H1 (cell line): ENCODE data around the gene TMEM131L. TPM values are rescaled to one million over a fixed set of nuclear protein-coding genes. Genes with fewer than 3 reads are reported as not detected.

Experiments
- CTCF ChIA-PET: fragments of 300-600 bp; sonication (Branson Sonifier 250); formaldehyde crosslinking; loops from one replicate; lab custom pipeline; 2021; ENCODE audit not compliant: partially characterized antibody; lab: Charles Lee
- POLR2A ChIA-PET: fragments of 300-600 bp; sonication (Branson Sonifier 250); formaldehyde crosslinking; loops from one replicate; lab custom pipeline; 2021; ENCODE audit warnings: inconsistent platforms; ENCODE audit not compliant: partially characterized antibody; lab: Charles Lee
- DNase-seq, 2 experiments: peaks; one replicate each; pipeline versions ENCODE4 v3.0.0 to v3.0.0-alpha.2; 2010 to 2022; ENCODE audit warnings: low spot score in 2 of 2, low read depth in 1 of 2, mixed read lengths in 1 of 2
- FAIRE-seq: peaks from 2 replicates; lab custom pipeline; 2011; peaks lifted over from hg19 to GRCh38; lab: Jason Lieb, UNC
- H2AFZ ChIP-seq: 2 replicates; pipeline ENCODE4 v1.8.1; 2012; ENCODE audit warnings: low read length, inconsistent platforms
- H2AK5ac ChIP-seq: 2 replicates; pipeline ENCODE4 v1.6.1; 2013; ENCODE audit warnings: low read depth, low read length
- H2BK120ac ChIP-seq: replicated peaks from 2 replicates; pipeline ENCODE3; 2013; ENCODE audit warnings: low read depth, low read length, inconsistent platforms
- H2BK12ac ChIP-seq: 2 replicates; pipeline ENCODE4 v1.6.1; 2013; ENCODE audit warnings: low read depth, low read length
- H2BK15ac ChIP-seq: 2 replicates; pipeline ENCODE4 v1.6.1; 2013; ENCODE audit warnings: low read length
- H2BK20ac ChIP-seq: 2 replicates; pipeline ENCODE4 v1.6.1; 2013; ENCODE audit warnings: low read length
- H2BK5ac ChIP-seq: 2 replicates; pipeline ENCODE4 v1.6.1; 2013; ENCODE audit warnings: low read depth, low read length
- H3K14ac ChIP-seq: 2 replicates; pipeline ENCODE4 v1.6.1; 2013; ENCODE audit warnings: inconsistent platforms; ENCODE audit not compliant: insufficient read length
- H3K18ac ChIP-seq: 2 replicates; pipeline ENCODE4 v1.6.1; 2013; ENCODE audit warnings: low read length; ENCODE audit errors: extremely low read depth
- H3K23ac ChIP-seq: 2 replicates; pipeline ENCODE4 v1.6.1; 2013; ENCODE audit warnings: inconsistent platforms; ENCODE audit not compliant: insufficient read length
- H3K23me2 ChIP-seq: 2 replicates; pipeline ENCODE4 v1.6.1; 2013; ENCODE audit warnings: low read depth, low read length
- H3K27ac ChIP-seq: 2 replicates; pipeline ENCODE4 v1.6.1; 2011; ENCODE audit warnings: low read depth, low read length, inconsistent platforms
- H3K27me3 ChIP-seq, 4 experiments: replicated peaks in 1 of 4; 1 replicate in 1 of 4; 2 replicates in 3 of 4; pipeline versions ENCODE4 v1.6.1 to v1.8.1; 2011 to 2013; ENCODE audit warnings: low read length in 3 of 4, mild to moderate bottlenecking in 3 of 4, inconsistent platforms in 2 of 4, mixed read lengths in 2 of 4, moderate library complexity in 1 of 4; ENCODE audit not compliant: control insufficient read depth in 3 of 4, insufficient read depth in 3 of 4; ENCODE audit errors: extremely low read depth in 1 of 4
- H3K36me3 ChIP-seq, 4 experiments: 2 replicates each; pipeline versions ENCODE4 v1.6.1 to v1.8.1; 2011 to 2013; ENCODE audit warnings: mild to moderate bottlenecking in 4 of 4, low read length in 3 of 4, moderate library complexity in 2 of 4, control low read depth in 1 of 4, inconsistent platforms in 1 of 4; ENCODE audit not compliant: insufficient read depth in 4 of 4, control insufficient read depth in 2 of 4
- H3K4ac ChIP-seq: replicated peaks from 2 replicates; pipeline ENCODE3; 2013; ENCODE audit warnings: low read length, low read depth, mixed read lengths, inconsistent platforms; ENCODE audit not compliant: insufficient read length
- H3K4me1 ChIP-seq, 4 experiments: replicated peaks in 1 of 4; 1 replicate in 1 of 4; 2 replicates in 3 of 4; pipeline versions ENCODE4 v1.6.1 to v1.8.1; 2011 to 2013; ENCODE audit warnings: low read length in 3 of 4, inconsistent platforms in 2 of 4, mixed read lengths in 1 of 4; ENCODE audit not compliant: insufficient read depth in 4 of 4, control insufficient read depth in 3 of 4
- H3K4me2 ChIP-seq, 2 experiments: 2 replicates each; pipeline versions ENCODE4 v1.6.1 to v1.8.1; 2011 to 2013; ENCODE audit warnings: low read depth in 2 of 2, low read length in 2 of 2, control low read depth in 1 of 2, inconsistent platforms in 1 of 2, mild to moderate bottlenecking in 1 of 2; ENCODE audit not compliant: insufficient read depth in 1 of 2
- H3K4me3 ChIP-seq, 4 experiments: fragments of 200-600, 300-600 bp in 1 of 4; sonication (generic), shearing (Covaris generic), sonication (Bioruptor Twin) in 1 of 4; 2 replicates each; pipeline versions ENCODE4 v1.5.1 to v1.8.1; 2011 to 2016; ENCODE audit warnings: low read length in 4 of 4, low read depth in 3 of 4, control low read depth in 2 of 4, inconsistent platforms in 2 of 4, mild to moderate bottlenecking in 2 of 4, mixed read lengths in 1 of 4, moderate library complexity in 1 of 4; ENCODE audit not compliant: insufficient read depth in 2 of 4; ENCODE audit errors: extremely low read depth in 1 of 4
- H3K56ac ChIP-seq: replicated peaks from 2 replicates; pipeline ENCODE3; 2013; ENCODE audit warnings: low read depth, mild to moderate bottlenecking, mixed read lengths, low read length, inconsistent platforms; ENCODE audit not compliant: insufficient read length
- H3K79me1 ChIP-seq: 2 replicates; pipeline ENCODE4 v1.6.1; 2013; ENCODE audit warnings: low read depth, low read length, control low read depth
- H3K79me2 ChIP-seq, 2 experiments: 2 replicates each; pipeline versions ENCODE4 v1.6.1 to v1.8.1; 2012 to 2013; ENCODE audit warnings: low read length in 2 of 2, mild to moderate bottlenecking in 2 of 2, inconsistent platforms in 1 of 2; ENCODE audit not compliant: insufficient read depth in 2 of 2, control insufficient read depth in 1 of 2
- H3K9ac ChIP-seq, 4 experiments: replicated peaks in 1 of 4; 1 replicate in 1 of 4; 2 replicates in 3 of 4; pipeline versions ENCODE4 v1.6.1 to v1.8.1; 2011 to 2013; ENCODE audit warnings: low read depth in 3 of 4, low read length in 3 of 4, control low read depth in 2 of 4, mild to moderate bottlenecking in 2 of 4, moderate library complexity in 2 of 4, inconsistent platforms in 1 of 4; ENCODE audit errors: extremely low read depth in 1 of 4
- H3K9me3 ChIP-seq, 2 experiments: 2 replicates each; pipeline versions ENCODE4 v1.6.1 to v1.8.1; 2012 to 2013; ENCODE audit warnings: mild to moderate bottlenecking in 2 of 2, moderate library complexity in 2 of 2, control low read depth in 1 of 2, inconsistent platforms in 1 of 2, low read depth in 1 of 2, low read length in 1 of 2, mixed read lengths in 1 of 2; ENCODE audit not compliant: insufficient read depth in 2 of 2
- H4K20me1 ChIP-seq, 2 experiments: replicated peaks in 1 of 2; 2 replicates each; pipeline versions ENCODE3 to v1.8.1; 2011 to 2013; ENCODE audit warnings: inconsistent platforms in 2 of 2, low read length in 2 of 2, mild to moderate bottlenecking in 1 of 2; ENCODE audit not compliant: insufficient read depth in 2 of 2, control insufficient read depth in 1 of 2
- H4K5ac ChIP-seq: 2 replicates; pipeline ENCODE4 v1.6.1; 2013; ENCODE audit warnings: low read length, low read depth, mixed read lengths, inconsistent platforms; ENCODE audit not compliant: insufficient read length
- H4K8ac ChIP-seq: 2 replicates; pipeline ENCODE4 v1.8.0; 2013; ENCODE audit warnings: mild to moderate bottlenecking, moderate library complexity, low read length, inconsistent platforms; ENCODE audit not compliant: insufficient read depth; ENCODE audit errors: extremely low read depth
- H4K91ac ChIP-seq: replicated peaks from 2 replicates; pipeline ENCODE3; 2013; ENCODE audit warnings: low read length, mixed read lengths, inconsistent platforms; ENCODE audit not compliant: insufficient read length
- CBX5 ChIP-seq: fragments of 300-800, 300-1000 bp; sonication (generic); IDR thresholded peaks from 2 replicates; pipeline ENCODE4 v1.7.1; 2016; ENCODE audit warnings: antibody characterized with exemption, low read length, low read depth
- CEBPB ChIP-seq: IDR thresholded peaks from 2 replicates; pipeline ENCODE4 v1.6.1; 2012; ENCODE audit warnings: low read depth, low read length
- EP300 ChIP-seq, 2 experiments: IDR thresholded peaks; 1 replicate in 1 of 2; 2 replicates in 1 of 2; pipeline ENCODE4 v1.6.1; 2011 to 2012; ENCODE audit warnings: low read depth in 2 of 2, low read length in 2 of 2, mild to moderate bottlenecking in 2 of 2, borderline replicate concordance in 1 of 2, inconsistent platforms in 1 of 2, moderate library complexity in 1 of 2
- JUN ChIP-seq: IDR thresholded peaks from 2 replicates; pipeline ENCODE4 v1.6.1; 2011; ENCODE audit warnings: low read depth, mild to moderate bottlenecking, improper control_type of control experiment, low read length
- NANOG ChIP-seq: IDR thresholded peaks from 2 replicates; pipeline ENCODE4 v1.6.1; 2011; ENCODE audit warnings: low read length, low read depth, mild to moderate bottlenecking, inconsistent platforms; ENCODE audit not compliant: insufficient read depth, poor library complexity, severe bottlenecking
- RBBP5 ChIP-seq: IDR thresholded peaks from 2 replicates; pipeline ENCODE4 v1.7.1; 2012; ENCODE audit warnings: low read depth, mild to moderate bottlenecking, inconsistent platforms, low read length, moderate library complexity, borderline replicate concordance
- RFX5 ChIP-seq: IDR thresholded peaks from 2 replicates; pipeline ENCODE4 v1.6.1; 2011; ENCODE audit warnings: low read depth, low read length, improper control_type of control experiment, borderline replicate concordance
- RXRA ChIP-seq: IDR thresholded peaks from 2 replicates; pipeline ENCODE4 v1.6.1; 2011; ENCODE audit warnings: low read depth, mild to moderate bottlenecking, low read length, moderate library complexity; ENCODE audit not compliant: insufficient read depth
- SAP30 ChIP-seq: fragments of 300-600 bp; sonication (generic); IDR thresholded peaks from 2 replicates; pipeline ENCODE4 v1.7.1; 2012; ENCODE audit warnings: low read length, moderate library complexity, mild to moderate bottlenecking, inconsistent platforms; ENCODE audit not compliant: insufficient read depth, insufficient replicate concordance
- SRF ChIP-seq: IDR thresholded peaks from 2 replicates; pipeline ENCODE4 v1.6.1; 2011; ENCODE audit warnings: mild to moderate bottlenecking, low read depth, low read length, moderate library complexity
- TAF7 ChIP-seq: optimal IDR thresholded peaks from 2 replicates; pipeline ENCODE3; 2011; ENCODE audit warnings: low read depth, mild to moderate bottlenecking, inconsistent platforms, low read length, moderate library complexity, borderline replicate concordance
- TEAD4 ChIP-seq: IDR thresholded peaks from 2 replicates; pipeline ENCODE4 v1.6.1; 2012; ENCODE audit warnings: low read depth, low read length, inconsistent platforms, mixed read lengths
- WGBS, 2 experiments: shearing (Covaris generic) in 1 of 2; methylation state at CpG; one replicate each; pipeline versions ENCODE4 v1.1.6 to v1.1.7; 2013 to 2015; ENCODE audit warnings: low lambda C conversion rate in 2 of 2, mixed read lengths in 2 of 2, inconsistent platforms in 1 of 2, low coverage in 1 of 2, missing lambda C conversion rate in 1 of 2; ENCODE audit not compliant: insufficient replicate concordance in 2 of 2, insufficient coverage in 1 of 2, insufficient read length in 1 of 2; ENCODE audit errors: extremely low coverage in 1 of 2, missing lambda C conversion rate in 1 of 2; 5-methylcytosine and 5-hydroxymethylcytosine counted together
- polyA plus RNA-seq, 7 experiments: library from polyadenylated mRNA; depleted of rRNA in 3 of 7; stranded (reverse) in 5 of 7; unstranded in 2 of 7; fragments of >200 nt in 5 of 7; fragments of 200-250 nt in 2 of 7; gene quantifications; 1 replicate in 5 of 7; 2 replicates in 1 of 7; 4 replicates in 1 of 7; pipeline versions ENCODE4 v1.2.1 to v1.2.3, GENCODE V29; 2011 to 2013; ENCODE audit warnings: missing spikeins in 2 of 7, mixed read lengths in 2 of 7
- total RNA-seq: library from RNA; stranded (reverse); fragmentation: NEBNext Ultra II Directional; extraction: Animal tissue kit (Norgen Biotek cat#: 25700); gene quantifications from 2 replicates; pipeline ENCODE4 v1.2.1, GENCODE V29; 2021

The TMEM131L gene
- total and polyA plus RNA-seq, 2 of the 8 experiments (the other 6 are each of a cell fraction or from before 2014, with no cell fraction given): 14.3 to 26.1 TPM

- Histone ChIP-seq H3K27ac (no peak overlapping the region), H4K5ac (no peak overlapping the region), H3K23me2 (no peaks in the 10 kb centered on the region), H3K9ac (no peak overlapping the region), H4K20me1 (peaks cover 0 to 2% of the 10 kb centered on the region in 2 experiments), H3K4ac (no peak overlapping the region), H2BK120ac (no peak overlapping the region), H3K9me3 (no peaks in the 10 kb centered on the region), H3K18ac (no peak overlapping the region), H3K36me3 (peaks cover 6 to 54% (median 19%) of the 10 kb centered on the region in 4 experiments; a peak in 7 of 8 replicates), H2BK15ac (no peak overlapping the region), H3K4me2 (no peak overlapping the region), H3K27me3 (no peaks in the 10 kb centered on the region), H3K4me3 (no peak overlapping the region), H3K23ac (no peak overlapping the region), H4K8ac (no peak overlapping the region), H3K4me1 (no peaks in the 10 kb centered on the region), H3K14ac (no peak overlapping the region), H3K79me2 (no peaks in the 10 kb centered on the region), H3K79me1 (no peaks in the 10 kb centered on the region; the same call in 1 of the 2 replicates), H2BK12ac (no peak overlapping the region), H2AFZ (no peak overlapping the region), H3K56ac (no peak overlapping the region), H2AK5ac (no peak overlapping the region), H4K91ac (no peak overlapping the region), H2BK5ac (no peak overlapping the region), H2BK20ac (no peak overlapping the region)
- DNase-seq (no peak), FAIRE-seq (peak; percentile 42)
- 92% methylated on average over 6 of the region's 6 CpGs; no CpG with 5 or more reads in 1 of the 2 experiments for WGBS, 2 experiments
- ChIA-PET POLR2A (no interaction called here), CTCF (interaction anchor here (0.8 to 1.1 kb wide), 6 partner anchors 9 to 53 kb away, joined by 3 to 4 read pairs (median 3); no protein-coding TSS in a partner anchor)
- TF ChIP-seq TAF7: no peak
- no peak for TF ChIP-seq SAP30
- TF ChIP-seq CEBPB: no peak
- TF ChIP-seq NANOG: no peak
- no peak for TF ChIP-seq CBX5
- no peak for TF ChIP-seq RXRA
- TF ChIP-seq TEAD4: no peak
- TF ChIP-seq JUN: no peak
- TF ChIP-seq SRF: no peak
- no peak for TF ChIP-seq RFX5
- no peak for TF ChIP-seq RBBP5
- TF ChIP-seq EP300 (IDR thresholded peaks at IDR 0.05; ENCODE audit: borderline replicate concordance in 1 of 2, low read depth in 2 of 2, low read length in 2 of 2): no peak
These were observed 129.9 kb downstream of the TMEM131L start for GRCh38 chr4:153595894-153596601.
